Activated B cell treated with CpG ODN at 0.5 μM for 24 hours (primary cell): Measurements from ENCODE around the gene MIXL1. TPM values are rescaled to one million over a fixed set of nuclear protein-coding genes. Genes with fewer than 3 reads are reported as not detected.
"Not testable (repeated sequence)": the region's sequence is repeated elsewhere in the genome, so short reads cannot be mapped to it uniquely, and the experiment has no call there.

Experiments
- ATAC-seq: fragments of 200-7000 bp; cut with Tn5 transposase; one replicate; pipeline ENCODE4 v1.10.0; 2021; ENCODE audit warnings: low read depth, mild to moderate bottlenecking, moderate library complexity
- CTCF ChIA-PET: fragments of 350-600 bp; sonication (Branson Sonifier 250); formaldehyde crosslinking; loops from one replicate; lab custom pipeline; 2021; ENCODE audit warnings: antibody characterized with exemption; lab: Charles Lee
- POLR2A ChIA-PET: fragments of 350-600 bp; sonication (Branson Sonifier 250); formaldehyde crosslinking; loops from one replicate; lab custom pipeline; 2021; ENCODE audit warnings: antibody characterized with exemption; lab: Charles Lee
- DNase-seq: peaks from one replicate; pipeline ENCODE4 v3.0.0; 2022
- H3K27ac Mint-ChIP-seq: one replicate; pipeline ENCODE4 v1.8.0; 2020; ENCODE audit warnings: mixed read lengths
- H3K27me3 Mint-ChIP-seq: one replicate; pipeline ENCODE4 v1.8.0; 2021; ENCODE audit warnings: mixed read lengths
- H3K36me3 Mint-ChIP-seq: one replicate; pipeline ENCODE4 v1.8.0; 2021; ENCODE audit warnings: low read depth, mixed read lengths
- H3K4me1 Mint-ChIP-seq: one replicate; pipeline ENCODE4 v1.8.0; 2021; ENCODE audit warnings: mixed read lengths
- H3K4me3 Mint-ChIP-seq: one replicate; pipeline ENCODE4 v1.8.0; 2020; ENCODE audit warnings: mild to moderate bottlenecking, mixed read lengths
- H3K9me3 Mint-ChIP-seq: one replicate; pipeline ENCODE4 v1.8.0; 2020; ENCODE audit warnings: mixed read lengths
- intact Hi-C: fragments of 100-400 bp; cut with micrococcal nuclease; formaldehyde crosslinking; loops from one replicate; pipeline ENCODE4 v1.15.1; 2024
- total RNA-seq: library from RNA; stranded (reverse); gene quantifications from 2 replicates; pipeline ENCODE4 v1.2.3, GENCODE V29; 2022
- TF ChIP-seq, protein P1 (sequence below): fragments of 200-600 bp; IDR thresholded peaks from one replicate; pipeline ENCODE4 v1.8.0; 2022; ENCODE audit warnings: antibody characterized with exemption, mild to moderate bottlenecking

MIXL1 gene
- total RNA-seq, 1 donor from 2014 or later, result 0.75 TPM

DNA sequence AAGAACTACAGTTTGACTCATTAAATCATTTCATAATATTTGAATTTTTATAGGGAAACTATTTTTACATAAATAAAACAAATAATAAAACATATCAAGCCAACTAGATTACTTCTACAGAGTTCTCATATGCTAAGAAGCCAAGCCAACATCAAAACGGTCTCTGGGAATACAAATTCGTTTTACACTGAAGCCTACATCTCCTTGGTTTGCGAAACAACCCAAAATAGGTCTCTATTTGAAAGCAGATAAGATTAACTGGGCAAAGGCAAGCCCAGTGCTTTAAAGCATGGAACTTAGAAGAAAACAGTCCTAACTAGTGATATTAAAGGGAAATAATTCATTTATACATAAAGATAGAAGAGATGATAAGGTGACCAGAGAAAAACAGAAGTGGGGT is 25.3 kb downstream of the MIXL1 start:
- H3K27me3 Mint-ChIP-seq, result no peaks in the 10 kb centered on the region
- ATAC-seq (no peak), DNase-seq (no peak)
- H3K4me1 Mint-ChIP-seq, result peaks cover 10% of the 10 kb centered on the region
- POLR2A ChIA-PET, result no interaction called here
- CTCF ChIA-PET, result no interaction called here
- no peaks in the 10 kb centered on the region for H3K9me3 Mint-ChIP-seq
- no peak overlapping the region for H3K27ac Mint-ChIP-seq
- no peak overlapping the region for H3K4me3 Mint-ChIP-seq
- intact Hi-C loops, result no loop called here
- H3K36me3 Mint-ChIP-seq, result peaks cover 23% of the 10 kb centered on the region
- TF ChIP-seq, protein P1, sequence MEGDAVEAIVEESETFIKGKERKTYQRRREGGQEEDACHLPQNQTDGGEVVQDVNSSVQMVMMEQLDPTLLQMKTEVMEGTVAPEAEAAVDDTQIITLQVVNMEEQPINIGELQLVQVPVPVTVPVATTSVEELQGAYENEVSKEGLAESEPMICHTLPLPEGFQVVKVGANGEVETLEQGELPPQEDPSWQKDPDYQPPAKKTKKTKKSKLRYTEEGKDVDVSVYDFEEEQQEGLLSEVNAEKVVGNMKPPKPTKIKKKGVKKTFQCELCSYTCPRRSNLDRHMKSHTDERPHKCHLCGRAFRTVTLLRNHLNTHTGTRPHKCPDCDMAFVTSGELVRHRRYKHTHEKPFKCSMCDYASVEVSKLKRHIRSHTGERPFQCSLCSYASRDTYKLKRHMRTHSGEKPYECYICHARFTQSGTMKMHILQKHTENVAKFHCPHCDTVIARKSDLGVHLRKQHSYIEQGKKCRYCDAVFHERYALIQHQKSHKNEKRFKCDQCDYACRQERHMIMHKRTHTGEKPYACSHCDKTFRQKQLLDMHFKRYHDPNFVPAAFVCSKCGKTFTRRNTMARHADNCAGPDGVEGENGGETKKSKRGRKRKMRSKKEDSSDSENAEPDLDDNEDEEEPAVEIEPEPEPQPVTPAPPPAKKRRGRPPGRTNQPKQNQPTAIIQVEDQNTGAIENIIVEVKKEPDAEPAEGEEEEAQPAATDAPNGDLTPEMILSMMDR, result no peak

- ChIA-PET POLR2A (no interaction called here), CTCF (no interaction called here)
- H3K27me3 Mint-ChIP-seq, result no peaks in the 10 kb centered on the region
- TF ChIP-seq, protein P1, result no peak
- no peak for DNase-seq
- no peak overlapping the region for H3K4me3 Mint-ChIP-seq
- peaks cover 17% of the 10 kb centered on the region for H3K36me3 Mint-ChIP-seq
- peaks cover 10% of the 10 kb centered on the region for H3K4me1 Mint-ChIP-seq
- no peak overlapping the region for H3K27ac Mint-ChIP-seq
- no peak for ATAC-seq
- intact Hi-C loops, result no loop called here
- H3K9me3 Mint-ChIP-seq, result no peaks in the 10 kb centered on the region
Observed at GRCh38 chr1:226250511-226250910, 27.0 kb downstream of the MIXL1 start.

DNA sequence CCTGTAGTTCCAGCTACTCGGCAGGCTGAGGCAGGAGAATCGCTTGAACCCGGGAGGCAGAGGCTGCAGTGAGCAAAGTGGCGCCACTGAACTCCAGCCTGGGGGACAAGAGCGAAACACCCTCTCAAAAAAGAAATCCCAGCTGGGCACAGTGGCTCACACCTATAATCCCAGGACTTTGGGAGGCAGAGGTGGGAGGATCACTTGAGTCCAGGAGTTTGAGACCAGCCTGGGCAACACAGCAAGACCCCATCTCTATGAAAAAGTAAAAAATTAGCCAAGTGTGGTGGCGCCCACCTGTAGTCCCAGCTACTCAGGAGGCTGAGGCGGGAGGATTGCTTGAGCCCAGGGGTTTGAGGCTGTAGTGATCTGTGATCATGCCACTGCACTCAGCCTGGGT is 29.4 kb downstream of the MIXL1 start:
- Mint-ChIP-seq H3K36me3 (peaks cover 12% of the 10 kb centered on the region), H3K4me1 (peaks cover 10% of the 10 kb centered on the region)
- ATAC-seq, DNase-seq, H3K9me3 Mint-ChIP-seq, H3K27ac Mint-ChIP-seq, H3K27me3 Mint-ChIP-seq, POLR2A ChIA-PET, H3K4me3 Mint-ChIP-seq, intact Hi-C loops, CTCF ChIA-PET: not testable (repeated sequence)

DNA sequence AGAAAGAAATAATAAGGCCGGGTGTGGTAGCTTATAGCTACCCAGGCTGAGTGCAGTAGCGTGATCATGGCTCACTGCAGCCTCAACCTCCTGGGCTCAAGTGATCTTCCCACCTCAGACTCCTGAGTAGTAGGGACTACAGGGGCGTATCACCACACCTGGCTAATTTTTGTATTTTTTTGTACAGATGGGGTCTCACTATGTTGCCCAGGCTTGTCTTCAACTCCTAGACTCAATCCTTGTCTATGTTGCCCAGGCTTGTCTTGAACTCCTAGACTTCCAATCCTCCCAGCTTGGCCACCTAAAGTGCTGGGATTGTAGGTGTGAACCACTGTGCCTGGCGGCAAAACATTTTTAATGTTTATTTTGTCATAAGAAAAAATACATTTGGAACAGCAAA is 30.5 kb downstream of the MIXL1 start:
- no peak overlapping the region for H3K27ac Mint-ChIP-seq
- ChIA-PET CTCF (no interaction called here), POLR2A (no interaction called here)
- H3K4me1 Mint-ChIP-seq, result peaks cover 7% of the 10 kb centered on the region
- peaks cover 10% of the 10 kb centered on the region for H3K36me3 Mint-ChIP-seq
- DNase-seq (no peak), ATAC-seq (no peak)
- TF ChIP-seq, protein P1, result no peak
- intact Hi-C loops, result no loop called here
- no peaks in the 10 kb centered on the region for H3K27me3 Mint-ChIP-seq
- H3K9me3 Mint-ChIP-seq, result no peaks in the 10 kb centered on the region
- no peak overlapping the region for H3K4me3 Mint-ChIP-seq

GRCh38 chr1:226255380-226255779 is 31.9 kb downstream of the MIXL1 start:
- H3K27me3 Mint-ChIP-seq, result no peaks in the 10 kb centered on the region
- intact Hi-C loops, result no loop called here
- no peak overlapping the region for H3K4me3 Mint-ChIP-seq
- H3K9me3 Mint-ChIP-seq, result peaks cover 5% of the 10 kb centered on the region
- H3K36me3 Mint-ChIP-seq, result peaks cover 16% of the 10 kb centered on the region
- ATAC-seq, result no peak
- no peak for DNase-seq
- peaks cover 4% of the 10 kb centered on the region for H3K4me1 Mint-ChIP-seq
- CTCF ChIA-PET, result no interaction called here
- TF ChIP-seq, protein P1, result no peak
- H3K27ac Mint-ChIP-seq, result no peak overlapping the region
- POLR2A ChIA-PET, result no interaction called here

DNA sequence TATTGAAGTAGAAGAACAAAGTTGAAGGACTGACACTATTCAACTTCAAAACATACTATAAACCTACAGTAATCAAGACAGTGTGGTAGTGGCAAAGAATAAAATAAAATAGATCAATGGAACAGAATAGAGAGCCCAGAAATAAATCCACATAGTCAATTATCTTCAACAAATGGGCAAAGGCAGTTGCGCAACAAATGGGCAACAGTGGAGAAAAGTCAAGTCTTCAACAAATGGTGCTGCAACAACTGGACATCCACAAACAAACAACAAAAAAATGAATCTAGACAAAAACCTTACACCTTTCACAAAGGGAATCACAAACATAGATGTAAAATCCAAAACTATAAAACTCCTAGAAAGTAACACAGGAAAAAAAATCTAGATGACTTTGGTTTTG is 38.4 kb downstream of the MIXL1 start:
- H3K27me3 Mint-ChIP-seq, result no peaks in the 10 kb centered on the region
- TF ChIP-seq, protein P1, result no peak
- H3K27ac Mint-ChIP-seq, result no peak overlapping the region
- ChIA-PET CTCF (no interaction called here), POLR2A (no interaction called here)
- DNase-seq (no peak), ATAC-seq (no peak)
- peaks cover 11% of the 10 kb centered on the region for H3K9me3 Mint-ChIP-seq
- peaks cover 35% of the 10 kb centered on the region for H3K36me3 Mint-ChIP-seq
- intact Hi-C loops, result no loop called here
- no peak overlapping the region for H3K4me3 Mint-ChIP-seq
- H3K4me1 Mint-ChIP-seq, result no peaks in the 10 kb centered on the region
